Kidney epithelial cell (primary cell): ENCODE measurements around the gene GNA15. TPM values are rescaled to one million over a fixed set of nuclear protein-coding genes. Genes with fewer than 3 reads are reported as not detected.
"Not testable (repeated sequence)": the region's sequence is repeated elsewhere in the genome, so short reads cannot be mapped to it uniquely, and the experiment has no call there.

Source experiments
- DNase-seq: peaks from one replicate; pipeline ENCODE4 v3.0.0-alpha.2; 2010; ENCODE audit warnings: low read depth
- H3K27me3 ChIP-seq: 2 replicates; pipeline ENCODE4 v1.6.0; 2011; ENCODE audit warnings: low read length; ENCODE audit not compliant: control insufficient read depth, insufficient read depth
- H3K36me3 ChIP-seq: 2 replicates; pipeline ENCODE4 v1.5.1; 2011; ENCODE audit warnings: low read length; ENCODE audit not compliant: control insufficient read depth, insufficient read depth
- H3K4me3 ChIP-seq: 2 replicates; pipeline ENCODE4 v1.5.1; 2011; ENCODE audit warnings: low read depth, mild to moderate bottlenecking, control low read depth, low read length
- CTCF ChIP-seq: IDR thresholded peaks from 2 replicates; pipeline ENCODE4 v1.5.1; 2011; ENCODE audit warnings: mild to moderate bottlenecking, moderate library complexity, low read length, control low read depth, inconsistent platforms; ENCODE audit not compliant: insufficient read depth, poor library complexity, severe bottlenecking
- total RNA-seq: library from RNA; depleted of rRNA; stranded (reverse); fragments of >200 nt; gene quantifications from 2 replicates; pipeline ENCODE4 v1.2.3, GENCODE V29; 2015

GNA15 gene
- total RNA-seq, 1 donor from 2014 or later, result 2.3 TPM

- no peaks in the 10 kb centered on the region for H3K27me3 ChIP-seq
- TF ChIP-seq CTCF, result no peak
- H3K4me3 ChIP-seq, result no peak overlapping the region
- no peaks in the 10 kb centered on the region for H3K36me3 ChIP-seq
- no peak for DNase-seq
Observed at GRCh38 chr19:3189702-3190469, 54.1 kb downstream of the GNA15 start.

GRCh38 chr19:3190470-3190770 lies 54.6 kb downstream of the GNA15 start:
- no peaks in the 10 kb centered on the region for H3K36me3 ChIP-seq
- no peak for DNase-seq
- no peak for TF ChIP-seq CTCF
- no peaks in the 10 kb centered on the region for H3K27me3 ChIP-seq
- no peak overlapping the region for H3K4me3 ChIP-seq

- DNase-seq, result no peak
- Histone ChIP-seq H3K36me3 (no peaks in the 10 kb centered on the region), H3K4me3 (no peak overlapping the region), H3K27me3 (no peaks in the 10 kb centered on the region)
- no peak for TF ChIP-seq CTCF
Observed at GRCh38 chr19:3190921-3191805, 55.3 kb downstream of the GNA15 start.

GRCh38 chr19:3191806-3192104 lies 55.9 kb downstream of the GNA15 start:
- not testable (repeated sequence) for DNase-seq, H3K27me3 ChIP-seq, H3K36me3 ChIP-seq, H3K4me3 ChIP-seq

- no peak overlapping the region for H3K4me3 ChIP-seq
- no peaks in the 10 kb centered on the region for H3K36me3 ChIP-seq
- no peaks in the 10 kb centered on the region for H3K27me3 ChIP-seq
- DNase-seq, result no peak
- TF ChIP-seq CTCF, result no peak
Observed at GRCh38 chr19:3192228-3192635, 56.4 kb downstream of the GNA15 start.

GRCh38 chr19:3192684-3193083 lies 56.9 kb downstream of the GNA15 start:
- Histone ChIP-seq H3K36me3 (no peaks in the 10 kb centered on the region), H3K4me3 (no peak overlapping the region), H3K27me3 (no peaks in the 10 kb centered on the region)
- TF ChIP-seq CTCF, result no peak
- DNase-seq, result no peak
